ENCODE data around the gene ANGPTL4. TPM values are rescaled to one million over a fixed set of nuclear protein-coding genes. Genes with fewer than 3 reads are reported as not detected.
A peak's percentile ranks its signal among the peaks of the same experiment; 100 is the strongest.

The ANGPTL4 gene
- total and polyA plus RNA-seq, 2 donors (not counting 1 experiment from before 2014, with no cell fraction given) = not detected

- Histone ChIP-seq H3K4me1 (ENCODE audit: control insufficient read depth in 2 of 2, insufficient read depth in 2 of 2, low read length in 2 of 2) (peaks cover 18 to 39% of the 10 kb centered on the region in 2 donors), H3K27ac (ENCODE audit: low read length in 2 of 2) (peak overlapping the region; percentile 80 to 92), H2AFZ (ENCODE audit: insufficient read depth, low read depth, low read length, poor library complexity, severe bottlenecking) (peak overlapping the region; percentile 91), H3K36me3 (replicated peaks in 1 of 2; ENCODE audit: control extremely low read depth in 1 of 2, control insufficient read depth in 1 of 2, extremely low read depth in 1 of 2, insufficient read depth in 2 of 2, low read length in 1 of 2) (peaks cover 0 to 26% of the 10 kb centered on the region in 2 experiments), H3K9me3 (ENCODE audit: control extremely low read depth in 1 of 3, control insufficient read depth in 2 of 3, insufficient read depth in 1 of 3, low read length in 2 of 3) (no peaks in the 10 kb centered on the region), H3K4me3 (ENCODE audit: control extremely low read depth in 1 of 5, extremely low read depth in 1 of 5, insufficient read depth in 1 of 5, low read depth in 2 of 5, low read length in 4 of 5) (peak overlapping the region; percentile 78 to 99 (median 96)), H3K27me3 (replicated peaks in 1 of 4; ENCODE audit: control extremely low read depth in 1 of 4, control insufficient read depth in 3 of 4, insufficient read depth in 4 of 4, low read length in 3 of 4) (no peaks in the 10 kb centered on the region), H3K9ac (ENCODE audit: low read length) (peak overlapping the region; percentile 98), H3K79me2 (ENCODE audit: control insufficient read depth, insufficient read depth, low read length) (peaks cover 53% of the 10 kb centered on the region), H4K20me1 (ENCODE audit: control insufficient read depth, insufficient read depth, low read length, poor library complexity, severe bottlenecking) (peaks cover 13% of the 10 kb centered on the region), H3K4me2 (replicated peaks; ENCODE audit: low read depth, low read length, poor library complexity, severe bottlenecking) (peak overlapping the region; percentile 90)
- ChIA-PET CTCF (interaction anchor here (1.3 to 1.9 kb wide), 7 partner anchors 9 to 185 kb away, joined by 3 to 8 read pairs (median 5); no protein-coding TSS in a partner anchor), POLR2A (interaction anchor here (0.5 to 2.5 kb wide), 10 partner anchors 14 to 400 kb away, joined by 3 to 6 read pairs (median 4); partner anchors contain the start of genes RAB11B and ZNF414)
- Mint-ChIP-seq H3K4me3 (peak overlapping the region; percentile 92), H3K9me3 (ENCODE audit: insufficient read depth) (no peaks in the 10 kb centered on the region), H3K27me3 (no peaks in the 10 kb centered on the region), H3K27ac (peak overlapping the region; percentile 91), H3K4me1 (peaks cover 42% of the 10 kb centered on the region)
- intact Hi-C loops (cut with micrococcal nuclease) = loop anchor here (1.0 kb wide), 5 partner anchors 12 to 376 kb away; partner anchors contain the start of genes CD320 and RAB11B
- no peak for ATAC-seq (ENCODE audit: low read depth)
- under 1% methylated on average over 14 of the region's 16 CpGs for WGBS (ENCODE audit: insufficient coverage)
- peak; percentile 33 for DNase-seq
- TF ChIP-seq EZH2 (IDR thresholded peaks at IDR 0.05; ENCODE audit: borderline replicate concordance, insufficient read depth, low read depth, low read length, poor library complexity, severe bottlenecking) (no peak), CTCF (IDR thresholded peaks at IDR 0.05) (no peak)
These were observed 43.3 kb upstream of the ANGPTL4 start for GRCh38 chr19:8320564-8321066.

Data from B cell (primary cell).